ENCODE measurements around the gene STIMATE. TPM values are rescaled to one million over a fixed set of nuclear protein-coding genes. Genes with fewer than 3 reads are reported as not detected.

The STIMATE gene
- total RNA-seq, 1 donor from 2014 or later = 8.7 TPM

DNA sequence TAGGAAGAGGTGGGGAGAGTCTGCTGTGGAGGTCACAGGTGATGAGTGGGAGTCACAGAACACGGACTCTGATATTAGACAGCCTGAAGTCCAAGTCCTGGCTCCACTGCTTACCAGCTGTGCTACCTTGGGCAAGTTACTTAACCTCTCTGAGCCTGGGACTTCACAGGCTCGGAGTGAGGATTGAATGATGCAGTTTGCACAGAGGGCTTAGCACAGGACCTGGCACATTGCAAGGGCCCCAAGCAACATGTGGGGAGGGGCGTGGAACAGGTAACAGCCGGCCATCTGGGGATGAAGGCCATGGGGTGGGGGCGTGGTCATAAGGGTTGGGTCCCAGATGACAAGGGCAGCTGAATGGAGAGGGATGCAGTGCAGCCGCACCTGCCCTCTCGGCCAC, 107.0 kb downstream of the STIMATE start:
- no peak for DNase-seq

DNA sequence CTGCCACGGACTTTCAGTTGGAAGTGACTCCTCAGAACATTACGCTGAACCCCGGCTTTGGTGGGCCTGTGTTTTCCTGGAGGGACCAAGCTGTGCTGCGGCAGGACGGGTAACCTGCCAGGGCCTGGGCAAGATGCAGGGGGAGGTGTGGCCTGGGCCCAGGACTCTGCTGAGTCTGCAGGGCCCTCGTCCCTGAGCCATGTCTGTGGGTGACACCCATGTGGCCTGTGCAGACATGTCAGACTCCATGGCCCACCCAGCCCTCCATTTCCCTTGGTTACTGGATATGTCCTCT, 107.7 kb downstream of the STIMATE start:
- DNase-seq = no peak

DNA sequence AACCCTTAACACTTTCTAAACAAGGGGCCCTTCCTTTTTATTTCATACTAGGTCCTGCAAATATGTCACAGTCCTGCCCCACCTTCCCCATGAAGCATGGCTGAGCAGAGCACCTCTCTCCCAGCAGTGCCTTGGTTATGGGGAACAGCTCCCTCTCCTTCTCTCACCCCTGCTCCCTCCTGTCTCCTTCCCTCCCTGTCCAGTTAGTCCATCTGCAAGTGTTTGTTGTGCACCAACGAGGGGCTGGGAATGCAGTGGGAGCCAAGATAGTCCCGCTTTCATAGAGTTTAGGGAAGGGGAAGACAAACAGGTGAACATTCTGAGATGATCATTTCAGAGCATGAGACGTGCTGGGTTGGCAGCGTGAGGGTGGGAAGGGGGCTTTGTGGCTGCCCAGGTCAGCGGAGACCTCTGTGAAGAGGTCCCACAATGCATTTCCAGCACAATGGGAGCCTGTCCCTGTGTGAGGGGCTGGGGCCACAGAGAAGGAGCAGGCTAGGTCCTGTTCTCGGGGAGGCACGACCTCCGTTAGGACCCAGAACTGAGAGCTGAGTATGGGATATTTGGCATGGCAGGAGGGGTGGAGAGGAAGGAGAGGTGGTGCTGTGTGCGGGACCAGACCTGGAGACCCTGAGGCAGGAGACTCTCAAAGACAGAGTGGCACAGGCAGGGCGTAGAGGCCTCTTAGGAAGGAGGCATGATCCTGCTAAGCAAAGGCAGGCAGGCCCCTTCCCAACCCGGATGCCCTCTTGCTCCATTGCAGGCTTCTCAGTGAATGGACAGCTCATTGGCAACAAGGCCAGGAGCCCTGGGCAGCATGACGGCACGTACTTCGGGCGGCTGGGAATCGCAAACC, 108.2 kb downstream of the STIMATE start:
- DNase-seq = no peak

DNA sequence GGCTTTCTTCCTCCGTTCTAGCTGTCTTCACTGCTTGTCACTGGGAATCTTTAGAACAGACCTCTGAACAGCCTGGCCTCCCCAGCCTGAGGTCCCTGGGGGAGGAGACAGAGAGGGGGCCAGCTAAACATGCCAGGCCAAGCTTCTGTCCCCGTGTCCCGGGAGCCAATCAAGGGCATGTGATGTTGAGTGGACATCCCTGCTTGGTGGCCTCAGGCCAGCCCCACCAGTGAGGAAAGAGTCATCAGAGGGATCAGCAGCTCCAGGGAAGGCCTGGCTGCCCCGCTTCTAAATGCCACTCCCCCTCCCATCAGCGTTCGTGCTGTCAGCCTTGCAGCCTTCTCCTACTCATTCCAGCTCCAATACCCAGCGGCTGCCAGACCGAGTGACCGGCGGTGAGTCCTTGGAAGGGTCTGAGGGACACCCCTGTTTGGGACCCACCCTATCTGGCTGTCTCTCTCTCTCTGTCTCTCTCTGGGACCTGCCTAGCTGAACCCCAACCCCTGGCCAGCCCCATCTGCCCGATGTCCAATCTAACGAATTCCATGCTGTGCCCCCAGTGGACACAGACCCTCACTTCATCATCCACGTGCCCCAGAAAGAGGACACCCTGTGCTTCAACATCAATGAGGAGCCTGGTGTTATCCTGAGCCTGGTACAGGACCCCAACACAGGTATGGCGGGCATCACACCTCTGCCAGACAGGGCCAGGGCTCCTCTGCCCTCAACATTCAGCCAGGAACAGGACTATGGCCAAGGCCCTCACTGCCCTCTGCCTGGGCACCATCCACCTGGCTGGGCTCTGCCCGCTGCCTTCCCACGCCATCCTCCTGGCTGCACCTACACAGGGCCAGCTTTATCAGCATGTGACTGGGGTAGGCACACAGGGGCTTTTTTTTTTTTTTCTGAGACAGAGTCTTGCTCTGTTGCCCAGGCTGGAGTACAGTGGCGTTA, 109.4 kb downstream of the STIMATE start:
- no peak for DNase-seq

DNA sequence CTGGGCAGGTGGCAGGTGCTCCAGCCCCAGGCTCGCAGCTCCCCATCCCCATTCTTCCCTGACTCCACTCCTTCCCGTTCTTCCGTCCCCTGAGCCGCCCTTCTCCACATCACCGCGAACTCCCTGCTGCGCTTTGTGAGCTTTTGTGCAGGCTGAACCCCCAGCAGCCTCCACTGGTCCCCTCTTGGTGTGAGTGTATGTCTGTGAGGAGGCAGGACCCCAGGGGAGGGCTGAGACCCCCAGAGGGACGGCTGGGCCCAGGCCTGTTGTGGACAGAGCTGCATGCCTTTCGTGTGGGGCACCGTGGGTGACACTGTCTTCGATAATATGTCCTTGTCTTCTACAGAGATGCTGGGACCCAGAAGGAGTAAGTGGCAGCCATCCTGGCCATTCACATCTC, 110.1 kb downstream of the STIMATE start:
- DNase-seq = no peak

Small RNA genes within 50 kb of the gene (small RNA-seq; reads per million reads assigned to genes)
- gene MIR8064 (ENCODE audit: low replicate concordance) (not detected), gene MUSTN1 (ENCODE audit: low replicate concordance) (not detected)

Other genes starting within 250 kb of the STIMATE start
- gene PBRM1, start 211.6 kb downstream of the STIMATE start, total RNA-seq = 83.4 TPM
- 109 TPM for gene GNL3, start 211.5 kb downstream of the STIMATE start, total RNA-seq
- 86.9 TPM for gene GLT8D1, start 191.8 kb downstream of the STIMATE start, total RNA-seq
- gene SPCS1, start 191.4 kb downstream of the STIMATE start, total RNA-seq = 40.1 TPM
- 18.3 TPM for gene NEK4, start 126.6 kb downstream of the STIMATE start, total RNA-seq
- 1.3 TPM for gene ITIH1, start 119.9 kb downstream of the STIMATE start, total RNA-seq
- 0.49 TPM for gene ITIH3, start 102.8 kb downstream of the STIMATE start, total RNA-seq
- 4.6 TPM for gene ITIH4, start 66.9 kb downstream of the STIMATE start, total RNA-seq
- gene MUSTN1, start 62.5 kb downstream of the STIMATE start, total RNA-seq = 9.6 TPM
- 13.2 TPM for gene SFMBT1, start 148.5 kb upstream of the STIMATE start, total RNA-seq
- 9.2 TPM for gene RFT1, start 232.9 kb upstream of the STIMATE start, total RNA-seq